Prostate gland (tissue), 2 donors: ENCODE measurements around the gene UBE2Q2.

Source experiments
- CTCF ChIP-seq, 4 experiments: fragments of 200-600 bp in 2 of 4; fragments of 450-650 bp in 2 of 4; sonication (generic) in 2 of 4; IDR thresholded peaks; 1 replicate in 3 of 4; 2 replicates in 1 of 4; pipeline ENCODE4 v1.5.1; 2016 to 2019; ENCODE audit warnings: antibody characterized with exemption in 4 of 4, mild to moderate bottlenecking in 2 of 4, moderate library complexity in 2 of 4
- POLR2A ChIP-seq: fragments of 450-650 bp; IDR thresholded peaks from one replicate; pipeline ENCODE4 v1.6.1; 2016; ENCODE audit warnings: antibody characterized with exemption, mild to moderate bottlenecking
- POLR2AphosphoS5 ChIP-seq: sonication (generic); formaldehyde crosslinking; IDR thresholded peaks from one replicate; pipeline ENCODE4 v1.6.1; 2017; ENCODE audit warnings: antibody characterized with exemption

- TF ChIP-seq CTCF (IDR thresholded peaks at IDR 0.05) (peak; percentile 80 to 85 (median 83)), POLR2A (no peak), POLR2AphosphoS5 (no peak)
These were observed 41.2 kb upstream of the UBE2Q2 start for GRCh38 chr15:75801859-75802593.
